HG02852 (cell line): ENCODE results near the gene MTTP.
"Not testable (repeated sequence)": the region's sequence is repeated elsewhere in the genome, so short reads cannot be mapped to it uniquely, and the experiment has no call there.

Experiments
- ATAC-seq: cut with Tn5 transposase; IDR thresholded peaks from one replicate; pipeline ENCODE4 v1.9.1; 2021; ENCODE audit warnings: mild to moderate bottlenecking, moderate library complexity; ENCODE audit not compliant: unreplicated experiment

The MTTP gene

GRCh38 chr4:99574530-99575324 is at the start of gene MTTP:
TSS of gene MTTP (plus strand) at chr4:99574824. CDS start at chr4:99574910, 86 bp downstream.
- ATAC-seq = peak; percentile 89

- ATAC-seq = no peak
Observed at GRCh38 chr4:99529228-99529627, 45.4 kb upstream of the MTTP start.

GRCh38 chr4:99529956-99530355 is 44.7 kb upstream of the MTTP start:
- ATAC-seq = no peak

- ATAC-seq = not testable (repeated sequence)
Observed at GRCh38 chr4:99534699-99535098, 39.9 kb upstream of the MTTP start.

GRCh38 chr4:99536271-99536670 is 38.4 kb upstream of the MTTP start:
- no peak for ATAC-seq

- no peak for ATAC-seq
Observed at GRCh38 chr4:99536848-99537247, 37.8 kb upstream of the MTTP start.

GRCh38 chr4:99537674-99538073 is 37.0 kb upstream of the MTTP start:
- no peak for ATAC-seq

GRCh38 chr4:99540277-99540939 is 34.2 kb upstream of the MTTP start:
- no peak for ATAC-seq

- no peak for ATAC-seq
Observed at GRCh38 chr4:99552872-99553271, 21.8 kb upstream of the MTTP start.

- peak; percentile 94 for ATAC-seq
Observed at GRCh38 chr4:99563310-99564186, 11.1 kb upstream of the MTTP start, which contains the start of gene TRMT10A. TSS of gene TRMT10A (minus strand) at chr4:99564039. CDS start at chr4:99559338, 4,701 bp downstream.

- no peak for ATAC-seq
Observed at GRCh38 chr4:99564921-99565320, 9.7 kb upstream of the MTTP start.

GRCh38 chr4:99571883-99572282 is 2.7 kb upstream of the MTTP start:
- ATAC-seq = no peak

GRCh38 chr4:99572527-99573240 is 1.9 kb upstream of the MTTP start:
- ATAC-seq = no peak

GRCh38 chr4:99573735-99574368 is 772 bp upstream of the MTTP start:
- ATAC-seq = no peak

GRCh38 chr4:99578714-99579113 is 4.1 kb downstream of the MTTP start:
- no peak for ATAC-seq

GRCh38 chr4:99585516-99585915 is 10.9 kb downstream of the MTTP start:
- ATAC-seq = no peak

- ATAC-seq = no peak
Observed at GRCh38 chr4:99586322-99586721, 11.7 kb downstream of the MTTP start.

GRCh38 chr4:99586797-99587196 is 12.2 kb downstream of the MTTP start:
- no peak for ATAC-seq

- ATAC-seq = no peak
Observed at GRCh38 chr4:99587309-99587708, 12.7 kb downstream of the MTTP start.

GRCh38 chr4:99587803-99588202 is 13.2 kb downstream of the MTTP start:
- no peak for ATAC-seq
